ENCODE data around the gene EBF3. TPM values are rescaled to one million over a fixed set of nuclear protein-coding genes. Genes with fewer than 3 reads are reported as not detected.

EBF3 gene
- total and polyA plus RNA-seq, 9 of the 15 experiments (the other 6 are each of a cell fraction or from before 2014, with no cell fraction given): not detected

DNA sequence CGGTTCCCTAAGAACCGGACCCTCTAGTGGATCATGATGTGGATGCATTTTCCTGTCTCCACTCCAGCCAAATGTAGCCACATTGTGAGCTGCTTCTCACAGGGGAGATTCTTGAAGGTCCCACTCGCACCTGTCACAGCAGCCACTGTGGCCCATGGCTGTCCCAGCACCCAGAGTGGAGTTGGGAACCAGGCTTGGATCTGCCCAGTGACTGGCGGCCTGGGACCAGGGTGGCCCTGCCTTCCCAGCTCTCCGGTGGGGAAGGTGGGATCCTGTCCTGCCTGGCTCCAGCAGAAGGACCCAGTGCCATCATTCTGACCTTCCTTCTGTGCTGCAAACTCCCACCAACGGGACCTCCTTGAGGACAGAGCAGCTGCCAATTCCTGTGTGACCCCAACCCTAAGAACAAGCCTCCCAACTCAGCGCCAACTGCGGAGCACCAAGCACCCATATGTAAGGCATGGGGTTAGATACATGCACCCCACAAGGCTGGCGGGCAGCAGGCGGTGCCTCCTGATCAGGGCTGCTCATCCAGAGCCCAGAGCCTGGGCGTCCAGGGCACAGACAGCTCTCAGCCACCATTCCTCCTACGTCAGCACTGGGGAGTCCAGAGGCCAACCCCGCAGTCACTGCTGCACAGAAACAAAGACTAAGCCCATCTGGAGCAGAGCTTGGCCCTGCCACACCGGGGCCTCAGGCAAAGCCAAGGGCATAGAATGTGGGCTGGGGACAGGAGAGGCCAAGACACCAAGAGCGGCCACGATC, 28.8 kb downstream of the EBF3 start:
- Histone ChIP-seq H3K27me3 (ENCODE audit: control insufficient read depth in 2 of 2, insufficient read depth in 2 of 2, low read length in 2 of 2) (peaks cover 0 to 14% of the 10 kb centered on the region in 2 experiments; a peak in 2 of 5 replicates), H3K9me3 (replicated peaks; ENCODE audit: control insufficient read depth, insufficient read depth, low read depth, low read length) (no peaks in the 10 kb centered on the region), H3K9me1 (ENCODE audit: control insufficient read depth, insufficient read depth, low read length) (no peaks in the 10 kb centered on the region), H4K20me1 (replicated peaks; ENCODE audit: control insufficient read depth, insufficient read depth, low read length) (no peaks in the 10 kb centered on the region), H3K79me2 (ENCODE audit: control insufficient read depth, insufficient read depth, low read length) (no peaks in the 10 kb centered on the region), H3K4me1 (replicated peaks in 1 of 2; ENCODE audit: control insufficient read depth in 2 of 2, insufficient read depth in 2 of 2, low read length in 2 of 2) (no peaks in the 10 kb centered on the region), H3K9ac (ENCODE audit: insufficient read depth in 1 of 2, low read depth in 2 of 2, low read length in 2 of 2) (no peak overlapping the region), H3K36me3 (ENCODE audit: control insufficient read depth, insufficient read depth, low read length) (no peaks in the 10 kb centered on the region), H3K4me3 (no peak overlapping the region), H2AFZ (ENCODE audit: low read depth, low read length) (no peak overlapping the region), H3K27ac (ENCODE audit: extremely low read depth, low read depth, low read length) (no peak overlapping the region), H3K4me2 (ENCODE audit: insufficient read depth, low read length) (no peak overlapping the region)
- TF ChIP-seq BCL6 (CRISPR knock-in tag; IDR thresholded peaks at IDR 0.05): no peak
- TF ChIP-seq, protein P1, sequence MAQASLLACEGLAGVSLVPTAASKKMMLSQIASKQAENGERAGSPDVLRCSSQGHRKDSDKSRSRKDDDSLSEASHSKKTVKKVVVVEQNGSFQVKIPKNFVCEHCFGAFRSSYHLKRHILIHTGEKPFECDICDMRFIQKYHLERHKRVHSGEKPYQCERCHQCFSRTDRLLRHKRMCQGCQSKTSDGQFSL (CRISPR knock-in tag; IDR thresholded peaks at IDR 0.05): no peak
- TF ChIP-seq, protein P1 (tag; IDR thresholded peaks at IDR 0.05): no peak
- no peak for TF ChIP-seq ZNF778 (CRISPR knock-in tag; IDR thresholded peaks at IDR 0.05)
- TF ChIP-seq MCM7 (IDR thresholded peaks at IDR 0.05): no peak
- TF ChIP-seq PTBP1 (IDR thresholded peaks at IDR 0.05; ENCODE audit: low read depth, low read length): no peak
- no peak for TF ChIP-seq STAT5A (IDR thresholded peaks at IDR 0.05; ENCODE audit: borderline replicate concordance, low read length)
- no peak for TF ChIP-seq U2AF2 (optimal IDR thresholded peaks at IDR 0.05; ENCODE audit: low read depth, low read length)
- no peak for TF ChIP-seq SMARCC2 (IDR thresholded peaks at IDR 0.05; ENCODE audit: low read depth)
- TF ChIP-seq SRF (CRISPR knock-in tag; IDR thresholded peaks at IDR 0.05): no peak
- no peak for TF ChIP-seq EGR1 (conservative IDR thresholded peaks at IDR 0.05)
- FAIRE-seq (no peak), DNase-seq (ENCODE audit: extremely low read depth in 1 of 4, low spot score in 3 of 4) (no peak), ATAC-seq (no peak)
- ChIA-PET POLR2A (no interaction called here), CTCF (ENCODE audit: low intra/inter-chr PET ratio) (no interaction called here)
- in situ Hi-C loops (cut with MboI): no loop called here
- intact Hi-C loops (cut with micrococcal nuclease): no loop called here
- WGBS (ENCODE audit: insufficient coverage, low coverage, missing lambda C conversion rate): 6% methylated on average over 10 of the region's 16 CpGs
- BruUV-seq (replicated peaks): no TSS peak
